Brain microvascular endothelial cell (primary cell): ENCODE results near the gene AUTS2.

Experiments
- DNase-seq: peaks from one replicate; pipeline ENCODE4 v3.0.0-alpha.2; 2020
- H3K27ac ChIP-seq: fragments of 250-450 bp; sonication (Bioruptor Pico); 2 replicates; pipeline ENCODE4 v1.5.1; 2020; ENCODE audit warnings: mild to moderate bottlenecking, moderate library complexity
- H3K27me3 ChIP-seq: fragments of 250-450 bp; sonication (Bioruptor Pico); replicated peaks from 2 replicates; pipeline ENCODE4 v1.5.1; 2020; ENCODE audit warnings: mild to moderate bottlenecking
- H3K36me3 ChIP-seq: fragments of 250-450 bp; sonication (Bioruptor Pico); replicated peaks from 2 replicates; pipeline ENCODE4 v1.5.1; 2020; ENCODE audit warnings: mild to moderate bottlenecking
- H3K4me3 ChIP-seq: 2 replicates; pipeline ENCODE4 v1.5.1; 2011; ENCODE audit warnings: low read depth, mild to moderate bottlenecking, control low read depth, low read length, moderate library complexity
- in situ Hi-C: cut with HindIII; loops from 2 replicates; pipeline ENCODE4 v1.10.0; 2017; ENCODE audit warnings: low sequenced_read_pairs, low pct_ligation_motif_present
- TF ChIP-seq, protein P1 (sequence below): IDR thresholded peaks from 2 replicates; pipeline ENCODE4 v1.5.1; 2011; ENCODE audit warnings: low read depth, mild to moderate bottlenecking, moderate library complexity, low read length, control low read depth, inconsistent platforms; ENCODE audit errors: missing control alignments

AUTS2 gene

DNA sequence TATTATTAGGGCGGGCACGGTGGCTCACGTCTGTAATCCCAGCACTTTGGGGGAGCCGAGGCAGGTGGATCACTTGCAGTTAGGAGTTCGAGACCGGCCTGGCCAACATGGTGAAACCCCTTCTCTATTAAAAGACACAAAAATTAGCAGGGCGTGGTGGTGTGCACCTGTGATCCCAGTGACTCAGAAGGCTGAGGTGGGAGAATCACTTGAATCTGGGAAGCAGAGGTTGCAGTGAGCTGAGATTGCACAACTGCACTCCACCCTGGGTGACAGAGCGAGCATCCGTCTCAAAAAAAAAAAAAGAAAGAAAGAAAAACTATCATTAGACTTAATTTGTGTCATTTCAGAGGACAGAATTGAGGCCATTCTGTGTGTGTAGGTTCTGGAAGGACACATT is 780.9 kb downstream of the AUTS2 start:
- in situ Hi-C loops = no loop called here
- TF ChIP-seq, protein P1, sequence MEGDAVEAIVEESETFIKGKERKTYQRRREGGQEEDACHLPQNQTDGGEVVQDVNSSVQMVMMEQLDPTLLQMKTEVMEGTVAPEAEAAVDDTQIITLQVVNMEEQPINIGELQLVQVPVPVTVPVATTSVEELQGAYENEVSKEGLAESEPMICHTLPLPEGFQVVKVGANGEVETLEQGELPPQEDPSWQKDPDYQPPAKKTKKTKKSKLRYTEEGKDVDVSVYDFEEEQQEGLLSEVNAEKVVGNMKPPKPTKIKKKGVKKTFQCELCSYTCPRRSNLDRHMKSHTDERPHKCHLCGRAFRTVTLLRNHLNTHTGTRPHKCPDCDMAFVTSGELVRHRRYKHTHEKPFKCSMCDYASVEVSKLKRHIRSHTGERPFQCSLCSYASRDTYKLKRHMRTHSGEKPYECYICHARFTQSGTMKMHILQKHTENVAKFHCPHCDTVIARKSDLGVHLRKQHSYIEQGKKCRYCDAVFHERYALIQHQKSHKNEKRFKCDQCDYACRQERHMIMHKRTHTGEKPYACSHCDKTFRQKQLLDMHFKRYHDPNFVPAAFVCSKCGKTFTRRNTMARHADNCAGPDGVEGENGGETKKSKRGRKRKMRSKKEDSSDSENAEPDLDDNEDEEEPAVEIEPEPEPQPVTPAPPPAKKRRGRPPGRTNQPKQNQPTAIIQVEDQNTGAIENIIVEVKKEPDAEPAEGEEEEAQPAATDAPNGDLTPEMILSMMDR = no peak

DNA sequence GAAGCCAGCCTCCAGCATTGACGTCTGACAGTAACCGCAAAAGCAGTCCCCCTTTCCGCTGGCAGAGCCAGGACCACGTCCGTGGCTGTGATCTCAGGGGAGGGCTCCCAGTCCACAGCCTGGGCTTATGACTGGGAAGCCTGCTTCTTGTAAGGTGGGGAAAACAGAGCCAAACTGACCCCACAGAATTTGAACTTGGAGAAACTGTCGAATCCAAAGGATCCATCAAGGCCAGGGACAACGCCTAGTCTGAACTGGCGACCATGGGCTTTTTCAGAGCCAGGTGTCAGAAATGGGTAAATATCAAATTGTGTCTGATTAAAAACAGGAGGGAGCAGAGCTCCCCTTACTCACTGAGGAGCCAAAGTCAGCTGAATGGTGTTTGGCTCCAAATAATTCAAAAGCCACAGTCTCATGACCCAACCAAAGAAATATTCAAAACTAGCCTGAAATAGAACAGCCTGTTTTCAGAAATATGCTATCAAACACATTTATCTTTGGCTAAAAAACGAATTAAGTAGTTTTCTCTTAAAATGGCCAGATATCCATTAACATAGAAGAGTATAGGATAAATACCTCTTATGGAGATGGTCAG is 782.2 kb downstream of the AUTS2 start:
- DNase-seq = no peak
- Histone ChIP-seq H3K27me3 (no peaks in the 10 kb centered on the region), H3K4me3 (no peak overlapping the region), H3K27ac (no peak overlapping the region), H3K36me3 (no peaks in the 10 kb centered on the region)
- TF ChIP-seq, protein P1 = no peak
- in situ Hi-C loops = no loop called here

More for the DNA sequence above, 780.9 kb downstream of the AUTS2 start:
- no peak for DNase-seq
- H3K27me3 ChIP-seq = no peaks in the 10 kb centered on the region
- no peaks in the 10 kb centered on the region for H3K36me3 ChIP-seq
- H3K4me3 ChIP-seq = no peak overlapping the region
- no peak overlapping the region for H3K27ac ChIP-seq

DNA sequence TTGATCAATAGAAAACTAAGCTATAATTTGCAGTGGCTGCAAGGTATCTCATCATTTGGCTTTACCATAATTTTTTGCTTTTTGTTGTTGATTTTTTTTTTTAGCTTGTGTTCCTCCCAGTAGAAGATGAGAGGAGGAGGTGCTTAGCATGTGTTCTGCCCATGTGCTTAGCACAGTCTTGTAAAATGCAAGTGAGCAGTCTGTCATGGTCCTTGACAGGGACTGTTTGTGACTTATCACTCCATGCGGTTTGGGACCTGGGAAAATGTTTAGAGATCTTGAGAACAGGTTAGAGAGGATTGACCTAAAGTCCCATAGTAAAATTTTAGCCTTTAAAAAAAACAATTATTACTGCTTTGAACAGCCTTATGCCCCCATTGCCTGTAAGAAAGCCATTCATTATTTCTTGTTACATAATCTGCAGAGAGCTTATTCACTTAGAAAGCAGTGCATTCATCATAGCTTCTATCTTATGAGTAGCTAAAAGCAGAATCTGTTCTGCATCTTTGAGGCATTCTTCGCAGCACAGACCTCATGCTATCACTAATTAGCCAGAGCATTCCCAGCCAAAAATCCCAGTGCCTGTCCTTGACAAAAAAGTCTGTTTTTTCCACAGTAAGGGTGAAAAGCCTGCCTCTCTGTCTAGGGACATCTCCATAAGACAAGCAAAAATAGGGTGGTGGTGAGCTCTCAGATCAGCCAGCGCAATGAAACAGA is 784.9 kb downstream of the AUTS2 start:
- no peak for DNase-seq
- no peaks in the 10 kb centered on the region for H3K27me3 ChIP-seq
- TF ChIP-seq, protein P1 = no peak
- H3K36me3 ChIP-seq = no peaks in the 10 kb centered on the region
- in situ Hi-C loops = no loop called here
- no peak overlapping the region for H3K27ac ChIP-seq
- no peak overlapping the region for H3K4me3 ChIP-seq

DNA sequence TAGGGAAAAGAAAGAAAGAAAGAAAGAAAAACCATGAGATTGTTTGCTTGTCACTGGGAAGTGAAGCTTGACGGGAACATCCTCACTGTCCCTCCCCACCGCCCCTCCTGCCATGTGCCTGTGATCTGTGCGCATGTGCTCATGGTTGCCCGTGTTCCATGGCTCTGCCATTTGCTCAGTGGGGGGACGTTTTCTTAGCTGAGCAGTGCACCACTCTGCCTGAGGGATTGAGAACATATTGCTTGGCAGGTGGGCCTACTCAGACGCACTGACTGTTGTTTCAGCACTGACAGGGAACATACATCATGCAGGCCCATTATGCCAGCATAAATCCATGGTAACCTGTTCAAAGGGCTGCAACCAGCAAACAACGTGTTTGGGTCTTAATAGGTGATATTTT is 785.7 kb downstream of the AUTS2 start:
- no peak for DNase-seq
- Histone ChIP-seq H3K4me3 (no peak overlapping the region), H3K36me3 (no peaks in the 10 kb centered on the region), H3K27ac (no peak overlapping the region), H3K27me3 (no peaks in the 10 kb centered on the region)
- in situ Hi-C loops = no loop called here
- TF ChIP-seq, protein P1 = no peak

DNA sequence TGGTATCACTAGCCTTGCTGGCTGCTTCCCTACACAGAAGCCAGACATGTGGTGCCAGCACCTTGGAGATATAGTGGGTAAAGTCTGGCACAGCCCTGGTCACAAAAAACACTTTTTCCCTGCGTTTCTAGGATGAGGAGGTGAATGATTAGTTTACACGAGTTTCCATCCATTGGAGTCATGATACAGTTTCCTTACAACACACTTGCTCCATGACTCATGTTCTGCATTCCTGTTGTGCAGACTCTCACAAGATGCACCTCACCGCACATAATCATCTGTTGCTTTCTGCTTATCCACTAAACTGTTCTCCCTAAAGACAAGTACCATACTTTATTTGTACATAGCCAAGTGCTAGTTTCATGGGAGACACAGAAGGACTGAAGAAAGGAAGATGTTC is 786.6 kb downstream of the AUTS2 start:
- Histone ChIP-seq H3K36me3 (no peaks in the 10 kb centered on the region), H3K4me3 (no peak overlapping the region), H3K27me3 (no peaks in the 10 kb centered on the region), H3K27ac (no peak overlapping the region)
- peak; percentile 1 for DNase-seq
- in situ Hi-C loops = no loop called here
- TF ChIP-seq, protein P1 = no peak
